Ishikawa (cell line): ENCODE data around the gene PRR36.

Experiments used
- CEBPB ChIP-seq: IDR thresholded peaks from 2 replicates; pipeline ENCODE4 v1.6.1; 2012
- CREB1 ChIP-seq: IDR thresholded peaks from 2 replicates; pipeline ENCODE4 v1.6.1; 2012; ENCODE audit warnings: low read depth
- EGR1 ChIP-seq: IDR thresholded peaks from 2 replicates; pipeline ENCODE4 v1.6.1; 2012
- EP300 ChIP-seq: IDR thresholded peaks from 2 replicates; pipeline ENCODE4 v1.6.1; 2012; ENCODE audit warnings: borderline replicate concordance
- FOXM1 ChIP-seq: IDR thresholded peaks from 2 replicates; pipeline ENCODE4 v1.6.1; 2012; ENCODE audit warnings: low read depth, borderline replicate concordance
- MAX ChIP-seq: IDR thresholded peaks from 2 replicates; pipeline ENCODE4 v1.6.1; 2012
- NFIC ChIP-seq: IDR thresholded peaks from 2 replicates; pipeline ENCODE4 v1.6.1; 2012
- RAD21 ChIP-seq: IDR thresholded peaks from 2 replicates; pipeline ENCODE4 v1.6.1; 2012; ENCODE audit warnings: low read depth
- REST ChIP-seq: IDR thresholded peaks from 2 replicates; pipeline ENCODE4 v1.6.1; 2012; ENCODE audit warnings: low read depth, mild to moderate bottlenecking
- TAF1 ChIP-seq: IDR thresholded peaks from 2 replicates; pipeline ENCODE4 v1.6.1; 2012; ENCODE audit warnings: low read depth, mild to moderate bottlenecking
- TCF12 ChIP-seq: IDR thresholded peaks from 2 replicates; pipeline ENCODE4 v1.6.1; 2012; ENCODE audit warnings: low read depth
- TEAD4 ChIP-seq: IDR thresholded peaks from 2 replicates; pipeline ENCODE4 v1.6.1; 2012
- USF1 ChIP-seq: IDR thresholded peaks from 2 replicates; pipeline ENCODE4 v1.6.1; 2012
- YY1 ChIP-seq: IDR thresholded peaks from 2 replicates; pipeline ENCODE4 v1.6.1; 2012; ENCODE audit warnings: low read depth
- ZBTB7A ChIP-seq: IDR thresholded peaks from 2 replicates; pipeline ENCODE4 v1.6.1; 2012; ENCODE audit warnings: low read depth

PRR36 gene

DNA sequence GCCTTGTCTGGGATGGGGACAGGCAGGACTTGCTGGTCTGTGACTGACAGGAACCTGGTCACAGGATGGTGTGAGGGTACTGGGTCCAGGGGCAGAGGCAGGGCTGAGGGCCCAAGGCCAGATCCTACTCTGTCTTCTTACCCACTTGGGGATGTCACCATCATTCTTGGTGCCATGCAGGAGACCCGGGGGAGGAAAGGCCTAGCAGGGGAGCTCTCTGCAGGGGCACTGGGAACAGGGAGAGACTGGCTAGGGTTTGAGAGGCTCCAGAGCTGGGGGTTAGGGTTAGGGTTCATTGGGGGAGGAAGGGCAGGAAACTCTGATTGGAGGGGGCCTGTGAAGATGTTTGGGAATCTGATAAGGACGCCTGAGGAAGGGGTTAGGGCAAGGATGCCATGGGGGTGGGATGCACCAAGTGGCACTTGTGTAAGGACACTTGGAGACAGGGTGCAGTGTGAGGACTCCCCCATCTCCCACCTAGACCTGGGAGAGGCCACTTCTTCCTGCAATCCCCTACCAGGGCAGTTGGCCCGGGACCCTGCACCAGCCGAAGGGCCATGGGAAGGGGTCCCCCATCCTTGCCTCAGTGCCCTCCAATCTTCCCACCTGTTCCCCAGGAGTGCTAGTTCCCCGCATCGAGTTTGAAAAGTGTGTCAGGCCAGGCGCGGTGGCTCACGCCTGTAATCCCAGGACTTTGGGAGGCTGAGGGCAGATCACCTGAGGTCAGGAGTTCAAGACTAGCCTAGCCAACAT, 6.9 kb downstream of the PRR36 start:
- no peak for TF ChIP-seq TEAD4
- TF ChIP-seq YY1: no peak
- no peak for TF ChIP-seq TCF12
- no peak for TF ChIP-seq EP300
- no peak for TF ChIP-seq REST
- TF ChIP-seq CREB1: no peak
- TF ChIP-seq MAX: no peak
- no peak for TF ChIP-seq EGR1
- TF ChIP-seq NFIC: no peak
- no peak for TF ChIP-seq CEBPB
- TF ChIP-seq RAD21: no peak
- TF ChIP-seq TAF1: no peak
- TF ChIP-seq USF1: no peak
- TF ChIP-seq ZBTB7A: no peak

DNA sequence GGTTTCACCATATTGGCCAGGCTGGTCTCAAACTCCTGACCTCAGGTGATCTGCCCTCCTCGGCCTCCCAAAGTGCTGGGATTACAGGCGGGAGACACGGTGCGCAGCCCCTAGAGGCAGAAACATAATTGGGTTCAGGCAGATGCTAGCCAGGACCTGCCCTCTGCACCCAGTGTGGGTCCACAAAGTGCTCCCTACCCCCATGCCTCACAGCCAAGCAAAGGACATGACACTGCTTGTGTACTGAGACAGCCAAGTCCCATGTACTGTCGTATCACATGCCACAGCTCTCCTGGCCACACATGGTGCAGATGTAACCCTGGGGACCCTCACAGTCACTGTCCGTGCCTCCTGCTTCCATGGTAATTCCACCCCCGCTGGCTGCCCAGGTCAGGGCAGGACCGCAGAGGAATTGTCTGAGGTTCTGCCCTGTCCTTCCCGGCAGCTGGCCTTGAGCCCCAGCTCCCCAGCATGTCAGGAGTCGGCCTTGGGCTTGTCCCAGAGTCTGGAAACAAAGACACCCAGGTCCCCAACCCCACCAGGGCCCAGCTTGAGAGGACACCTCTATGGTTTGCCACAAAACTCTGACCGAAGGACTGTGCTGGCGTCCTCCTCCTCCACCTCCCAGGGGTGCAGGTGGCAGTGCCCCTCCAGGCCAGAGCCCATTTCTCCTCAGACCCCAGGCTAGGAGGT, 7.6 kb downstream of the PRR36 start:
- no peak for TF ChIP-seq RAD21
- no peak for TF ChIP-seq CREB1
- no peak for TF ChIP-seq USF1
- TF ChIP-seq FOXM1: no peak
- no peak for TF ChIP-seq MAX
- TF ChIP-seq NFIC: no peak
- TF ChIP-seq TCF12: no peak

GRCh38 chr19:7865262-7865911, 8.8 kb downstream of the PRR36 start:
- TF ChIP-seq EP300 (no peak), TEAD4 (no peak), CEBPB (no peak), MAX (no peak), EGR1 (no peak), USF1 (no peak), ZBTB7A (no peak), NFIC (no peak), RAD21 (no peak), FOXM1 (no peak), YY1 (no peak), REST (no peak), CREB1 (no peak), TAF1 (no peak), TCF12 (no peak)

GRCh38 chr19:7864690-7865074, 9.5 kb downstream of the PRR36 start:
- no peak for TF ChIP-seq EGR1
- no peak for TF ChIP-seq YY1

- no peak for TF ChIP-seq CREB1
- TF ChIP-seq TCF12: no peak
- no peak for TF ChIP-seq EP300
- TF ChIP-seq USF1: no peak
- TF ChIP-seq TAF1: no peak
- TF ChIP-seq FOXM1: no peak
- no peak for TF ChIP-seq ZBTB7A
- TF ChIP-seq REST: no peak
- TF ChIP-seq NFIC: no peak
- no peak for TF ChIP-seq RAD21
- no peak for TF ChIP-seq YY1
- no peak for TF ChIP-seq MAX
- TF ChIP-seq TEAD4: no peak
- TF ChIP-seq EGR1: no peak
- TF ChIP-seq CEBPB: no peak
These were observed 10.1 kb downstream of the PRR36 start for GRCh38 chr19:7863971-7864689.
